Measurements from ENCODE around the gene GATAD2B.
"Not testable (repeated sequence)": the region's sequence is repeated elsewhere in the genome, so short reads cannot be mapped to it uniquely, and the experiment has no call there.

The GATAD2B gene

DNA sequence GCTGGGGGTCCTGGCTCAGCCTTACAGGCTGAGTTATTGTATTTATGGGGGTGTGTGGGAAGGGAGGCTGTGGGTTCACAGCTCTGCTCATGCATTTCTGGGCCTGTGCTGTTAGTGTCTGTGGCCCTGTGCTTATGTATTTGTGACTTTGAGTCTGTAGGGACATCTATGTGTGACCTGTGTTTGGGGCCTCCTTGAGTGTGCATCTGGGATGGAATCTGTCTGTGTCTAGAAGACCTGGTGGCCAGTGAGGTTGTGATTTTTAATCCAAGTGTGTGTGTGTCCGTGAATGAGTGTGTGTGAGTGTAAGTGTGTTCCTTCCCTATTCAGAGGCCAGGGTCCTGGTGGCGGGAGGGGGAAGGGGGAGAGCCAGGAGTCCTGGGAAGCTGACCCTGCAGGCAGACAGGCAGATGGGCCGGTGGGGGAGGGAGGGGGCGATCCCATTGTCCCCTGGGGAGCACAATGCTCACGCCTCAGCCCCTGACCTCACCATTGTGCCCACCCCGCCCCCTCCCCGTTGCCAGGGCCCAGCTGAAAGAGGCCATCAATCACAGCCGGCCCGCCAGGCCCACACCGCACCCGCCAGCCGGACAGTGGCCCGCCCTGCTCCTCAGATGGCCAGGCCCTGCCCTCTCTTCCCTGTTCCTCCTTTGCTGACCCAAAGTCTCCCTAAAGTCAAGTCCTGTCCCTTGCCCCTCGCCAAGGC is 128.0 kb downstream of the GATAD2B start:
- DNase-seq = no peak

DNA sequence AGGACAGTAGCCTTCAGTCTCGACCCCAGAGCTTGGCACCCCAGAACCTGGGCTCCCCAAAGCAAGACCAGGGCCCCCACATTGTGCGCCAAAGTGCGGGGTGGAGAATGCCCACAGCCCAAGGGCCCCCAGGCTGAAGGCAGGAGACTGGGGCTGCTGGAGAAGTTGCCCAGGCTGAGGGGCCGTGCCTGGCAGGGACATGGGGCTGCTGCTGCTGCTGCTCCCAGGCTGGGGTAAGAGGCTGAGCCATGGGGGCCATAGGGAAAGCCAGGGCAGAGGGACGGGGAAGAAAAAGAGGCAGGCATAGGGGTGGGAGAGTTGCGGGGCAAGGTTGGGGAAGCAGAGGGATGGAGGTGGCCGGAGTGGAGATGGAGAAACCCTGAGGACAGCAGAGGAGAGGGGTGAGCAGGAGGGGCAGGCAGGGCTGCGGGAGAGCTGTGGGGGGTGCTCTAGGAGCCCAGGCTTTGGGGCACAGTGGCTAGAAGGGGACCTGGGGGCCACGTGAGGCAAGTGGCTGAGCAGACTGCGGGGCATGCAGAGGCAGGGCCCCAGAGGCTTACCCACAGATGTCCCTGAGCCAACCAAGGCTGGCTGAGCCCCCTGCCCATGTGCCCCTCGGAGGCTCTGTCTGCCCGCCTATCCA is 128.7 kb downstream of the GATAD2B start:
- no peak for DNase-seq

DNA sequence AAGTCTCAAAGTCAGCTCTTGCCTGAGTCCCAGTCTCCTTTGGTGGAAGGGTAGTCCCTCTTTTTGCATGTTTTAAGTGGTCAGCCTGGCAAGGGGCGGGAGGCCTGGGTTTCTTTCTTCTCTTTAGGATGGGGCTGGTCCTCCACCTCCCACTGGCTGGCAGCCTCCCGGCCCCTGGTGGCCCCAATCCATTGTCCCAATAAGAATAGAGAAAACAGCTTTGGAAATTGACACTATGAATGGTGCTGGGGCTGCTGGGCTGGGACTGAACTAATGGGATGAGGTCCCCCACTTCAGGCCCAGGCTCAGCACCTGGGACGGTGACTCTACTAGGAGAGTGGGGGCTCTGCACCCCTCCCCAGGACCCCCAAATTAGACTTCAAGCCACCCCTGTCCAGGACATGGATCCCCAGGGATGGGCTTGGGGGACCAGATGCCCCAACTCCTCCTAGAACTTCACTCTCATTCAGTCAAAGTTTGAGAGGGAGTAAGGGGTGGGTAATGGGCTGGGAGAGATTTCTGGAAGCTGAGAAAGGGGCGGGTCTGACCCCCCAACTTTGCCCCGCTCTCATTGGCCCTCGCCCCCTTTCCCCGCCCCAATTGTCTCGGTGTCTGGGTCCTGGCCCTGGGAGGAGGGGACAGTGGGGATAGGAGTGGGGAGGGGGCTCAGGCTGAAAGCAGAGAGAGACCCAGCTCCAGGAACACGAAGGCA is 129.4 kb downstream of the GATAD2B start:
- DNase-seq = no peak

DNA sequence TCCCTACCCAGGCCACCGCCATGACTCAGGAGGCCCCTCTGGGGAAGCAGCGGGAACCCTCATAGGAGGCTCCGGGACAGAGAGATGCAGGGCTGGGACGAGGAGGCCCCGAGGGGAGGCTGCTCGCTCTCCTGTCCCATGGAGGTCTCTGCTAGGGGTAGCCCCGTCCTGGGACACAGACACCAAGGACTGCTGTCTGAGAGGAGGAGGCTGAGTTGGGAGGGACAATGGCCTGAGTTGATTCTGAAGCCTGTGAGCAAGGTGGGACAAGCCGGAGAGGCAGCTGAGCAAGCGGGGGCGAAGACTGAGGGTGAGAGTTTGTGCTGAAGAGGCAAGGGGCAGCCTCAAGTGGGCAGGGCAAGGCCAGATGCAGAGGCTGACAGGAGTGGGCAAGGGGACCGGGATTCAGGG is 130.1 kb downstream of the GATAD2B start:
- no peak for DNase-seq

DNA sequence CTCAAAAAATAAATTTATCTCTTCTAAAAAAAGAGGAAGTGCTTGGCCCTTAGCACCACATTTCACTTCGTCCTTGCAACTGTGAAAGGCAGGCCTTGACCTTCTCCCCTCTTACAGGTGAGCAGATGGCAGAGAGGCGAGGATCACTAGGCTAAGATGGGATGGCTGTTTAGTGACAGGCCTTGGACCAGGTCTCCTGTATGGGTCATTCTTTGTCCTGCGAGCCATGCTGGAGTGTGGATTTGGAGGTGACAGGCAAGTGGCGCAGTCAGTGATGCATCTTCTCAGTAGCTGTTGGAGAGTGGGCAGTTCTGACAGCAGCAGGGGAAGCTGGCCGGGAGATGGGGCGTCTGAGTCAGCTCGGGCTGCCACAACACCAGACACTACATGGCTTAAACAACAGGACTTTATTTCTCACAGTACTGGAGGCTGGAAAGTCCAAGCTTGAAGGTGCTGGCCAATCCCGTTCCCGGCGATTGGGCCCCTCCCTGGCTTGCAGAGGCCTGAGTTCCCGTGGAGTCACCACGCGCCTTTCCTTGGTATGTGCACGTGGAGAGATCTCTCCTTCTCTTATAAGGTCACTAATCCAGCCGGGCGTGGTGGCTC is 131.0 kb downstream of the GATAD2B start:
- no peak for DNase-seq

DNA sequence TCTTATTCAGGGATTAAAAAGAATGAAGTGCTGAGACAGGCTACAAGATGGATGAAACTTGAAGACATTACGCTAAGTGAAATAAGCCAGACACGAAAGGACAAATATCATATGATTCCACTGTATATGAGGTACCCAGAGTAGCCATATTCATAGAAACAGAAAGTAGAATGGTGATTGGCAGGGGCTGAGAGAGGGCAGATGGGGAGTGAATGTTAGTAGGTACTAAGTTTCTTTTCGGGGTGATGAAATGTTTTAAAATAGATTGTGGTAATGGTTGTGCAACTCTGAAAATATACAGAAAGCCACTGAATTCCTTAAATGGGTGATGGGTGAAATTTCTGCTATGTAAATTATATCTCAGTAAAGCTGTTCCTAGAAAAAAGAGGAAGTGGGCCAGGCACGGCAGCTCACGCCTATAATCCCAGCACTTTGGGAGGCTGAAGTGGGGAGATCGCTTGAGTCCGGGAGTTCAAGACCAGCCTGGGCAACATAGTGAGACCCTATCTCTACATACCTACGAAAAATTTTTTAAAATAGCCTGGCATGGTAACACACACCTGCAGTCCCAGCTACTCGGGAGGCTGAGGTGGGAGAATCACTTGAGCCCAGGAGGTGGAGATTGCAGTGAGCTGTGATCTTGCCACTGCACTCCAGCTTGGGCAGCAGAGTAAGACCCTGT is 131.7 kb downstream of the GATAD2B start:
- DNase-seq = no peak

DNA sequence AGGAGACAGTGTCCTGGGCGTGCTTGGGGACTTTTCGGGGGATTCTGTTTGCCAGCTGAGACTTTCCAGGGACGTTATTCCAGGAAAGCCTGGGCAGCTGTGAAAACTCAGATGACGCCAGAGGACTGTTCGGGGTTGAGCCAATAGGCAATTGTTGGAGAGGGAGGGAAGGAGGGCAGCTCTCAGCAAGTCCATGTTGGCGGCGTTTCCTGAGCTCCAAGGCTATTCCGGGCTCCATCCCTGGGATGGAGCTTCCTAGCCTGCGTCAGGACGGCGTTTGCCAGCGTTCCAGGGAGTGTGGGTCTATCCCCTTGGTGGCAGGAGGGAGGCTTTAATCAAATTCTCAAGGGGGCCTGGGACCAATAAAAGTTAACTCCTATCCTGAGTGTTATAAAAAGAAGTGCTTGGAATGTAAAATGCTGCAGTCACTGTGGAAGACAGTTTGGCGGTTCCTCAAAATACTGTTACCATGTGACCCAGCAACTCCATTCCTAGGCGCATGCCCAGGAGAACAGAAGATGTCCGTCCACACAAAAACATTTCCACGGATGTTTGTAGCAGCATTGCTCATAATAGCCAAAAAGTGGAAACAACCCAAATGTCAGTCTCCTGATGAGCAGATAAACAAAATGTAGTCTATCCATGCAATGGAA is 132.3 kb downstream of the GATAD2B start:
- no peak for DNase-seq

DNA sequence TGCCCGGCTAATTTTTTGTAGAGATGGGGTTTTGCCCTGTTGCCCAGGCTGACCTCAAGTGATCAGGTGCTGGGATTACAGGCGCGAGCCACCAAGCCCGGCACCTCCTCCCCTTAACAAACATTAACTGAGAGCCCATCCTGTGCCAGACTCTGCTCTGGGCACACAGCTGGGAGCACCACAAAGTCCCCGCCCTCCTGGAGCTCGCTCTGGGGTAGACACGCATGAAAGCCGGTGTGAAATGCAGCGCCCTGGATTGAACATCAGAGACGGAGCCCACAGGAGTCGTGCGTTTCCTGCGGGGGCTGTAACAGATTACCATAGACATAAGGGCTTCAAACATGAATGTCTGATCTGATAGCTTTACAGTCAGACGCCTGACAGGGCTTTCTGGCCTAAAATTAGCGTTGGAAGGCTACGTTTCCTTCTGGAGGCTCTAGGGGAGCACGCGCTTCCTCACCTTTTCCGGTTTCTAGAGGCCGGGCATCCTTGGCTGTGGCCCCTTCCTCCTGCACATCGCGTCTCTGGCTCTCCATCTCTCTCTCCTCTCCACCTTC is 133.2 kb downstream of the GATAD2B start:
- no peak for DNase-seq

DNA sequence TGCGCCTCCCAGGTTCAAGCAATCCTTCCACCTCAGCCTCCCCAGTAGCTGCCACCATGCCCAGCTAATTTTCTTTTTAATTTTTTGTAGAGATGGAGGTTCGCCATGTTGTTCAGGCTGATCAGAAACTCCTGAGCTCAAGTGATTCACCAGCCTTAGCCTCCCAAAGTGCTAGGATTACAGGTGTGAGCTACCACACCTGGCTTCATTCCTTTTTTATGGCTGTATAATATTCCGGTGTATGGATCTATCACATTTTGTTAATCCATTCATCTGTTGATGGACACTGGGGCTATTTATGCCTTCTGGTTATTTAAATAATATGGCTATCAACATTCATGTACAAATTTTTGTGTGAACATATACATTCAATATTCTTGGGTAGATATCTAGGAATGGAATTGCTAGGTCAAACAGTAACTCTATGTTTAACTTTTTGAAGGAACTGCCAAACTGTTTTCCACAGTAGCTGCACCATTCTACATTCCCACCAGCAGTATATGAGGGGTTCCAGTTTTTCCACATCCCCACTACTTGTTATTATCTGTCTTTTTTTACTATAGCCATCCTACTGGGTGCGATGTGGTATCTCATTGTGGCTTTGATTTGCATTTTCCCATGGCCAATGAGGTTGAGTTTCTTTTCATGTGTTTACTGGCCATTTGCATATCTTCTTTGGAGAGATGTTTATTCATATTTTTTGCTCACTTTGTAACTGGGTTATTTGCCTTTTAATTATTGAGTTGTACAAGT is 136.6 kb downstream of the GATAD2B start:
- no peak for DNase-seq

DNA sequence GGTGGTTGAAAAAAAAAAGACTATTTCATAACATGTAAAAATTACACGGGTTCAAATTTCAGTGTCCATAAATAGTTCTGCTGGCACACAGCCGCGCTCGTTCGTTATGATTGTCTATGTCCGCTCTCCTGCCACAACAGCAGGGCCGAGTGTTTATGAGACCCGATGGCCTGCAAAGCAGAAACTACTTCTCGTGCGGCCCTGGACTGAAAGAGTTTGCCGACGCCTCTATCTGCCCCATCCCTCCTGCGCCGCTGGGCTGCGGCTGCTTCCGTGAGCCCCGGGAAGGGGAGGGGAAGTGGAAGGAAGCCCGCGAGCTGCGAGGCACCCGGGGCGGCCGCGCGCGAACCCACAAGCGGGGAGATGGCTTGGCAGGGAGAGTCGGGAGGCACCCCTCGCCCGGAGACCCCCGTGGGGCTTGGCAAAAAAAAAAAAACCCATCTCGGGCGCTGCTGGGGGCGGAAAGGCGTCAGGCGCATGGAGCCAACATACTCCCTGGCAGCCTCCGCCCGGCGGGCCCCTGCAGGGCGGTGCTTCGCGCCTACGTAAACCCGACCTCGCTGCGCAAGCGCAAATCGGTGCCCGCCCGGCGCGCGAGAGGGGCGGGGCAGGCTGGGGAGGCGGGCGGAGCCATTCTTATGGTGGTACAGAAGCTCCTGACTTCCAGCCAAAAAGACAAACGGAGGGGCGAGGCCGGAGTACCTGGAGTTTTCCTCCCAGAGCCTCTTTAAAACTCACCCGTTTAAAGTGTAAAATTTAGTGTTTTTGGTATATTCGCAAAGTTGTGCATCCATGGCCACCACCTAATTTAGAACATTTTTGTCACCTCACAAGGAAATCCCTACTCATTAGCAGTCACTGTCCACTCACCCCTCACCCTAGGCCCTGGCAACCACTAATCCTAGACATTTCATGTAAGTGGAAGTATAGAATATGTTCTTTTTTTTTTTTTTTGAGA is 139.3 kb downstream of the GATAD2B start:
- peak; percentile 86 for DNase-seq

DNA sequence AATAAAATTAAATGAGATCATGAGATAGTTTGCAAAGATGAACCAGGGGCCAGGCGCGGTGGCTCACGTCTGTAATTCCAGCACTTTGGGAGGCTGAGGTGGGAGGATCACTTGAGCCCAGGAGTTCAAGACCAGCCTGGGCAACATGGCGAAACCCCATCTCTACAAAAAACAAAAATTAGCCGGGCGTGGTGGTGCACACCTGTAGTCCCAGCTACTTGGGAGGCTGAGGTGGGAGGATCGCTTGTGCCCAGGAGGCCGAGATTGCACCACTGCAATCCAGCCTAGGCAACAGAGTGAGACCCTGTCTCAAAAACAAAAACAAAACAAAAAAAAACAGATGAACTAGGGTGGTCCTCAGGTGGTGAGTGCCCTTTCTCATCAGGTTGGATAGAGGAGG is 140.1 kb downstream of the GATAD2B start:
- DNase-seq = not testable (repeated sequence)

DNA sequence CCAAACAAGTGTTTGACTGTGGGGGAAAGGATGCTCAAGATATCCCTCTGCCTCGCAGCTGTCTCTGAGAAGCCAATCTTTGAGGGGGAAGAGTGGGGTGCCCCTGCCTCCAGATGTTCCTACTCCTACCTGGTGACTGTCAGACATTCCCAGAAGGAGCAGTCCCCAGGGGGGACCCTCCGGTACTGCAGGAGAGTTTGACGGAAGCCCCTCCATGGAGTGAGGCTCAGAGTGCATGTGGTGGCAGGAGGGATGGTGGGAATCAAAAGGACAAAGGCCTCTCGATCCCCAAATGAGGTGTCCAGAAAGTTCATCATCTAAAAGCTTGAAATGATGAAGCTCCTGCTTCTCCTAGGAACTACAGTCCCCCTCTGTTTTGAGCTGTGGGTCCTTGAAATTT is 142.2 kb downstream of the GATAD2B start:
- no peak for DNase-seq

DNA sequence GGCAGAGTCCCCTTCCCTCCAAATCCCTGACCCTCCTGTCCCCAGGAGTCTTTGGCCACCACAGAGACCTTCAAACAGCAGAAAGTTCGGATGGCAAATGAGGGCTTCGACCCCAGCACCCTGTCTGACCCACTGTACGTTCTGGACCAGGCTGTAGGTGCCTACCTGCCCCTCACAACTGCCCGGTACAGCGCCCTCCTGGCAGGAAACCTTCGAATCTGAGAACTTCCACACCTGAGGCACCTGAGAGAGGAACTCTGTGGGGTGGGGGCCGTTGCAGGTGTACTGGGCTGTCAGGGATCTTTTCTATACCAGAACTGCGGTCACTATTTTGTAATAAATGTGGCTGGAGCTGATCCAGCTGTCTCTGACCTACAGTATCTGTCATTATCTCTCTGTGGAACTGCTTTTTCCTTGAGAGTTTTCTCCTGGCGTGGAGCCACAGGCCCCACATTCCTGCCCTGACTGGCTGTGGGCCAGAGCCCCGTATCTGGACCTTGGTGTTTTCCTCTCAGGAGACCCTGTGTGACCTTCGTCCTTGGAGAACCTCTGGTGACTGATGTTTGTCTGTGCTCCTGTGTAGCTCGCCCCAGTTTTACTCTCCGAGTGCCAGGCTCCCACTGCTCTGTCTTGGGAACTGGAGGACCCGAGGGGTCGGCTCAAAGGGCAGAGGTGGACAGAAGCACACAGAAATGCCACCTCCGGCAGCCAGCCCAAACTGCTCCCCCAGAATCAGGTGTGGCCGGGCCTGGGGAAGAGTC is 142.8 kb downstream of the GATAD2B start:
- DNase-seq = no peak

DNA sequence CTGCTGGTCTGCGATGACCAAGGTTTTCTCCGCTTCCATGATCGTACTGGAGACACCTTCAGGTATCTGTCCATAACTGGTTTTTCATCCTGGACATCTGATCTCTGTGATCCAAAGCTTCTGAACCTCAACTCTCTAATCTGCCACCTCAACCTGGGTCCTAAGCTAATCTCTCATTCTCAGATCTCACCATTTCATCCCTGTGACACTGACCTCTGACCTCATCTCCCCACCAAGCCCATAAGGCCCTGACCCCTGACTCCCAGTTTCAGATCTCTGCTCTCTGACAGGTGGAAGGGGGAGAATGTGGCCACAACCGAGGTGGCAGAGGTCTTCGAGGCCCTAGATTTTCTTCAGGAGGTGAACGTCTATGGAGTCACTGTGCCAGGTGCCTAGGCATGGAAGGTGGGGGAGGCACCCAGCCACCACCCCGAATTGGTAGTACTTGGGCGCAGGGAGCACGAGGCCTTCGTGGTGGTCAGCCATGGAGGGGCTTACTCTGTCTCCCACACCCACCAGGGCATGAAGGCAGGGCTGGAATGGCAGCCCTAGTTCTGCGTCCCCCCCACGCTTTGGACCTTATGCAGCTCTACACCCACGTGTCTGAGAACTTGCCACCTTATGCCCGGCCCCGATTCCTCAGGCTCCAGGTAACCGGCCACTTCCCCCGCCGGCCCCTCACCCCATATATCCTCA is 143.8 kb downstream of the GATAD2B start:
- DNase-seq = no peak

DNA sequence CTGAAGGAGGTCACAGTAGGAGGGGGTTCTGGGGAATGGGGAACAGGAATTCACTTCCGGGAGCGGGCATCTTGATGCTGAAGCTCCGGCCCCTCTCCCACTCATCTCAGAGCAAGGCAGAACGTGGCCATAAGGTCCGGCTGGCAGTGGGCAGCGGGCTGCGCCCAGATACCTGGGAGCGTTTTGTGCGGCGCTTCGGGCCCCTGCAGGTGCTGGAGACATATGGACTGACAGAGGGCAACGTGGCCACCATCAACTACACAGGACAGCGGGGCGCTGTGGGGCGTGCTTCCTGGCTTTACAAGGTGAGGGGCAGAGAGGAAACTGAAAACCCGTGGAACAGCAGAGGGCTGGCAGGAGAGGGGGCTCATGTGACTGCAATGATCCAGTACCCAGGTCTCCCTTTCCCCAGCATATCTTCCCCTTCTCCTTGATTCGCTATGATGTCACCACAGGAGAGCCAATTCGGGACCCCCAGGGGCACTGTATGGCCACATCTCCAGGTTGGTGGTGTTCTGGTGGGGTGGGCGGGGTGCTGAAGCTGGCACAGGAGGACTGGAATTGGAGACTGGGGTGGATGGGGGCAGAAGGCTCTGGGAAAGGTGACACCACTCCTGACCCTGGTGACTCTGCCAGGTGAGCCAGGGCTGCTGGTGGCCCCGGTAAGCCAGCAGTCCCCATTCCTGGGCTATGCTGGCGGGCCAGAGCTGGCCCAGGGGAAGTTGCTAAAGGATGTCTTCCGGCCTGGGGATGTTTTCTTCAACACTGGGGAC is 144.5 kb downstream of the GATAD2B start:
- DNase-seq = no peak

DNA sequence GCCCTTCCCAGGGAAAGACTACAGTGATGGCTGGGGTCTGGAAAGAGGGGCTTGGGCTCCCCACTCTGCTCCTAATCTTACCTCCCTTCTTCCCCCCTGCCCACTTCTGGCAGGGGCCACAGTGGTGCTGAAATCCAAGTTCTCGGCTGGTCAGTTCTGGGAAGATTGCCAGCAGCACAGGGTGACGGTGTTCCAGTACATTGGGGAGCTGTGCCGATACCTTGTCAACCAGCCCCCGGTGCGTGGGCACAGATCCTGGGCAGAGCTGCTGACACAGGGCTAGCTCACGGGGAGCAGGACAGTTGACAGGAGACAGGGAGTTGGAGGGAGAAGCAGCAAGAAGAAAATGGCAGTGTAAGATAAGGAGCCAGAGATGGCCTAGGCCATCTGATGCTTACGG is 145.1 kb downstream of the GATAD2B start:
- no peak for DNase-seq

DNA sequence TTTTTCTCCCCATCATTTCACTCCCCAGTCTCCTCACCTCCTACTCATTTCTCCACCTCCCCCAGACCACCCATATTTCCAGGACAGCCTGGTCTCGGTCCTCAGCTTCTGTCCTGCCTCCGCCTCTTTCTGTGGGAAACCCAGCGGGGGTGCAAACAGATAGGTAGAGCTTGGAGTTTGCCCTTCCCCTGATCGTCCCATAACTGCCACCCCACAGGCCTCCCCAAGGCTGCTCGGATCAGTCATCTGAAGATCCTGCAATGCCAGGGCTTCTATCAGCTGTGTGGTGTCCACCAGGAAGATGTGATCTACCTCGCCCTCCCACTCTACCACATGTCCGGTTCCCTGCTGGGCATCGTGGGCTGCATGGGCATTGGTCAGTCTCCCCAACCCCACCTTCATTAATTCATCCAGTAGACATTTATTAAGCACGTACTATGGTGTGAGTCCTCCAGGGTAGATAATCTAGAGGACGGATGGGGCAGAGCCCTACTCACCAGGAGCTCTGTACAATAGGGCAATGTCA is 145.9 kb downstream of the GATAD2B start:
- DNase-seq = no peak

DNA sequence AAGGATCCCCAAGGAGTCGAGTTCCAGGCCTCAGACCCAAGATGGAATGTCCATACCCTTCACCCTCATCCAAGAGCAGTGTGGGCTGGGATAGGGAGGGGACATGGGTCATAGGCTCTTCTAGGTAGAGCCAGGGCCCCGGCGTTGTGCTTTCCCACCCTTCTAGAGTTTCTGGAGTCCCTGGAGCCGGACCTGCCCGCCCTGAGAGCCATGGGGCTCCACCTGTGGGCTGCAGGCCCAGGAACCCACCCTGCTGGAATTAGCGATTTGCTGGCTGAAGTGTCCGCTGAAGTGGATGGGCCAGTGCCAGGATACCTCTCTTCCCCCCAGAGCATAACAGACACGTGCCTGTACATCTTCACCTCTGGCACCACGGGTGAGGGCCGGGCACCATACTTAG is 146.4 kb downstream of the GATAD2B start:
- no peak for DNase-seq
